HG03060 (cell line): ENCODE results near the gene CAB39L.

ENCODE experiments used
- ATAC-seq: cut with Tn5 transposase; IDR thresholded peaks from one replicate; pipeline ENCODE4 v1.9.1; 2021; ENCODE audit warnings: low read depth, moderate number of reproducible peaks; ENCODE audit not compliant: unreplicated experiment

Gene CAB39L

DNA sequence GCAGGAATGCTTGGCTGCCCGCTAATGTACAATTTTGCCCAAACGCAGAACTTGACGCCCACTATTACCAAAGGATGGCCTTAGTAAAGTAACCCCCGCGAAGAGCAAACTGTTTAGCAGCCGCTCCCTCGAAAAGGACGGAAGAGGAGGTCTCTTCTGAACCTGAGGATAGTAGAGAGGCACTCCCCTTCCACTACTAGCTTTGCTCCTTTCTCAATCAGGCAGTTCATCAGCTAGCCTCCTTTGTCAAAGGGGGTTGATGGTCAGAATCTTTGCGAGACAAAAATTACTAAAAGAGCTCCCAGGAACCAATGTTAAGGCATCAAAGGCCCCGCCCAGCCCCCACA lies 534 bp downstream of the CAB39L start:
- no peak for ATAC-seq

DNA sequence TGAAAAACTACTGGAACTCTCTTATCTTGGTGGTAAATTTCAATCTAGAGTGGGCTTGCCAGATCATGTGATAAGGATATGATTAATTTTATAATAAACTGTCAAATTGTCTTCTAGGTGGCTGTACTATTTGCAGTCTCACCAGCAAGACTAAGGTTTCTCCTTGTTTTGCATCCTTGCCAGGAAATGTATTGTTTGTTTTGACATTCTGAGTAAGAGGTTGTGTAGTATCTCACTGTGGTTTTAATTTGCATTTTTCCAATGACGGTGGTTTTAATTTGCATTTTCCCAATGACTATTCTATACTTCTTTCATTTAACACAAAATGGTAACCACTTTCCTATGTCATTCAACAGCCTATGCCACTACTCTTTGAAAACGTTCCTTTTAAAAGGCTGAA lies 2.0 kb downstream of the CAB39L start:
- no peak for ATAC-seq

DNA sequence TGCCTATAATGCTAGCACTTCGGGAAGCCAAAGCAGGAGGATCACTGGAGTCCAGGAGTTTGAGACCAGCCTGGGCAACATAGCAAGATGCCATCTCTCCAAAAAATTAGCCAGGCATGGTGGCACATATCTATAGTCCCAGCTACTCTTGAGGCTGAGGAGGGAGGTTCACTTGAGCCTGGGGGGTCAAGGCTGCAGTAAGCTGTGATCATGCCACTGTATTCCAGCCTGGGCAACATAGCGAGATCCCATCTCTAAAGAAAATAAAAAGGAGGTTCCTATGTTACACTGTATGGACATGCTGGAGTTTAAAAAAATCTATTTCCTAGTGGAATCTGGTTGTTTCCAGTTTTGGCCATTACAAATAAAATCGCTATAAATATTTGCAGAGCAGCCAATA lies 2.6 kb downstream of the CAB39L start:
- ATAC-seq, result no peak

DNA sequence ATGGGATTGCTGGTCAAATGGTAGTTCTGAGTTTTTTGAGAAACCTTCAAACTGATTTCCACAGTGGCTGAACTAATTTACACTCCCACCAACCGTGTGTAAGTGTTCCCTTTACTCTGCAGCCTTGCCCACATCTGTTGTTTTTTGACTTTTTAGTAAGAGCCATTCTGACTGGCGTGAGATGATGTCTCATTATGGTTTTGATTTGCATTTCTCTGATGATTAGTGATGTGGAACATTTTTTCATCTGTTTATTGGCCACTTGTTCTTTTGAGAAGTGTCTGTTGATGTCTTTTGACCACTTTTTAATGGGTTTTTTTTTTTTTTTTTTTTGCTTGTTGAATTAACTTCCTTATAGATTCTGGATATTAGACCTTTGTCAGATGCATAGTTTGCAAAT lies 4.3 kb downstream of the CAB39L start:
- no peak for ATAC-seq

DNA sequence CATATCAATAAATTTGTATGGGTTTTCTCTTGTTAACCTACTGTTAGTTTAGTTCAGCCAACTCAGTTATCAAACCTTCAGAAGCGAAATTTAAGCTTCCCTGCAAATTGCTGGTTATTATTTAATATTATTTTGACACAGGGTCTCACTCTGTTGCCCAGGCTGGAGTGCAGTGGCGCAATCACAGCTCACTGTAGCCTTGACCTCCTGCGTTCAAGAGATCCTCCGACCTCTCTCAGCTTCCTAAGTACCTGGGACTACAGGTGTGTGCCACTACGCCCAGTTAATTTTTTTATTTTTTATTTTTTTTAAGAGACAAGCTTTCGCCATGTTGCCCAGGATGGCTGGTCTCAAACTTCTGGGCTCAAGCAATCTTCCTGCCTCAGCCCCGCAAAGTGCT lies 6.2 kb downstream of the CAB39L start:
- no peak for ATAC-seq

DNA sequence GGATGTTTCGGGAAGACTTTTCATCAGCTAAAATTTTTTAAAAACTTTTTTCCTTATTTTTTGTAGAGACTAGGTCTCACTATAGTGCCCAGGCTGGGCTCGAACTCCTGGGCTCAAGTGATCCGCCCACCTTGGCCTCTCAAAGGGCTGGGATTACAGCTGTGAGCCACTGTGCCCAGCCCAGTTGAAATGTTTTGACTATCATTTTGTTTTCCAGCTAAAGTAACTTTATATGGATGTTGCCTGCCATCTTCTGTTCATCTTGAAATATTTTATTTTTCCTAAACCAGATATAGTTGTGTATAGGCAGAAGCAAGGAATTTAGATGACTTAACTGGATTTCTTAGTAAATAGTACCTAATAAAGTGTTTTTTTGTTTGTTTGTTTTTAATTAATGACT lies 7.0 kb downstream of the CAB39L start:
- no peak for ATAC-seq

DNA sequence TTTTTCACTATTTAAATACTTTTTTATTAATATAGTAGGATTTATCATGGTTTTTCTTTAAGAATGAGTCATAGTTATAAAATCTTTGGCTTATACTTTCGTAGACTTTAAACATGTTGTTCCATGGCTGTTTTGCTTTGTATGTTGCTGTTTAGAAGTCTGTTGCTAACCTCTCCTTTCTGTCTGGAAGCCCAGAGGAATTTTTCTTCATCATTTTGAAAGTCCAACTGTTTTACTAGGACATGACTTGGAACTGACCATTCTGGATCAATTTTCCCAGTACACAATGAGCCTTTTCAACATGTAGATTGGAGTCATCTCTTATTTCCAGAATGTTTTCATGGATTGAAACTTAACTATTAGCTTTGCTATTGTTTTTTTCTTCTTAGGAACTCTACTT lies 7.9 kb downstream of the CAB39L start:
- no peak for ATAC-seq

DNA sequence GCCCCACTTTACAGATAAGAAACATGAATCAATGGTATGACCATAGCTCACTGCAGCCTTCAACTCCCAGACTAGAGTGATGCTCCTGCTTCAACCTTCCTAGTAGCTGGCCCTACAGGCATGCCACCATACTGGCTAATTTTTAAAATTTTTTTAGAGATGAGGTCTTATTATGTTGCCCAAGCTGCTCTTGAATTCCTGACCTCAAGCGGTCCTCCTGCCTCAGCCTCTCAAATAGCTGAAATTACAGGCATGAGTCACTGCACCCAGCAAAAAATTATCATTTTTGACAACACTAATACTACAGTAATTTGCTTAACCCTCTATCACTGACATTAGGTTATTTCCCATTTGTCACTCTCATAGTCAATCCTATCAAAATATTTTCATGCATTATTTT lies 14.7 kb downstream of the CAB39L start:
- ATAC-seq, result no peak

DNA sequence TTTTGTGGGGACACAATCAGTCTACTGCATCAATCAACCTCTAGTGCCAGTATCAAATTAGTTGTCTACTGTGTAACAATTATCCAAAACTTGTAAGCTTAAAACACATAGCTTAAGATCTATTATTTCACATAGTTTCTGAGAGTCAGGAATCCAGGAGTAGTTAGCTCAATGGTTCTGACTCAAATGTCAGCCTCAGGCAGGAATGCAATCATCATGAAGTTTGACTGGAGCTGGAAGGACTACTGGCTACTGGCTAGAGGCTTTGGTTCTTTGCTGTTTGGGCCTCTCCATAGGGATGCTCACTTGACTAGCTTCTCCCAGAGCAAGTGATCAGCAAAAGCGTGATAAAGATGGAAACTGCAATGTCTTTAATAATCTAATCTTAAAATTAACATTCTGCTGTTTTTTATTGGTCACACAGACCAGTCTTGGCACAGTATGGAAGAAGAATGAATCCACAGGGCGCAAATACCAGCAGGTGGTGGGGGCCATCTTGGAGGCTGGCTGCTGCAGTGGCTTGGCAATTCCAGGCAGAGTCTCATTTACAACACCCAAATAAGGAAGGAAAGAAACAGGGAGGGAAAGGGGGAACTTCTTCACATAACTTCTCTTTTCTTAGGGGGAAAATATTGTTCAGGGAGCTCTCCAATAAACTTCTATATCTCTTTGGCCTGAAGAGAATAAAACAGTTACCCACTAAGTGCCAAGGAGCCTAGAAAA lies 15.7 kb downstream of the CAB39L start:
- no peak for ATAC-seq

DNA sequence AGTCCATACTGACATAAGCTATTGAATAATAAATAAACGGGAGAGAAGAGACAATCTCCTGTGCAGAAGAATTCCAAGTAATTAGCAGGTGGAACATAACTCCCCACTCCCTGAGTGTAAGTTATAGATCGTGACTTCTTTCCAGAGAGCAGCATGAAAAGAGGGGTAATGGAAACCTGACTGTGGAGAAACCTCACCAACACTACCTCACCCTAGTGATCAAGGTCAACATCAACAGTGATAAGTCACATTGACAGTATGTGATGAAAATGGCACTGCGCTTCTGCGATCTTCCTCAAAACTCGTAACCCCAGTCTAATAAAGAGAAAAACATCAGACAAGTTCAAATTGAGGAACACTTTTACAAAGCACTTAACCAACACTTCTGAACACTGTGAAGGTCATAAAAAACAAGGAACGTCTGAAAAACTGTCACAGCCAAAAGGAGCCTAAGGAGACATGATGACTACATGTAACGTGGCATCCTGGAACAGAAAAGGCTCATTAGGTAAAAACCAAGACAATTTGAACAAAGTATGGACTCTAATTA lies 19.8 kb downstream of the CAB39L start:
- ATAC-seq, result no peak

DNA sequence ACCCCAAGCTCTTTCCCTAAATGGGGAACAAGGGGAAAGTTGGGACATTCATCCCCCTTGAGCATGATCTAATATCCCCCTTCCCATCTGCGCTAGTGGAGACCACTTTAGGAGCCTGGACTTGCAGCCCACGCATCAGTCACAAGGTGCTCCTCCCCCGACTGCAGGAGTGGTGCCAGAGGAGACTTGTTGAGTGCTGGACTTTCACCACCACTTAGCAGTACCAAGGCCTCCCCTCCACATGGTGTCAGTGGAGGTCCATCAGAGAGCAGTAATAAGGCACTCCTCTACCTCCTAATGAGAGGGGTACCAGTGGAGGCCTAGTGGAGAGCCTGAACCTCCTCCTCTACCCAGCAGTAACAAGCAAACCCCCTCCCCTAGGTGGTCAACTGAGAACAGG lies 22.5 kb downstream of the CAB39L start:
- no peak for ATAC-seq

DNA sequence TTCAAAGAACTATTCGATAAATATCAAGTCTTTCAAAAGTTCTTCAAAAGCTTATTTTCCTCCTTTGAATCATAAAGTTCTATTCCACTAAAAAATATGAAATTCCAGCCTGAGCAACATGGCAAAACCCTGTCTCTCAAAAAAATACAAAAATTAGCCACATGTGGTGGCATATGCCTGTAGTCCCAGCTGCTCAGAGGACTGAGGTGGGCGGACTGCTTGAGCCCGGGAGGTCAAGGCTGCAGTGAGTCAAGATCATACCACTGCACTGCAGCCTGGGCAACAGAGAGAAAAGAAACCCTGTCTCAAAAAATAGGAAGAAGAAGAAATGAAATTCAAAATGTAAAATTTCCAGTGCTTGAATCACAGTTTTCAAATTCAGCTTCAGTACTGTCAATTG lies 24.6 kb downstream of the CAB39L start:
- ATAC-seq, result no peak

DNA sequence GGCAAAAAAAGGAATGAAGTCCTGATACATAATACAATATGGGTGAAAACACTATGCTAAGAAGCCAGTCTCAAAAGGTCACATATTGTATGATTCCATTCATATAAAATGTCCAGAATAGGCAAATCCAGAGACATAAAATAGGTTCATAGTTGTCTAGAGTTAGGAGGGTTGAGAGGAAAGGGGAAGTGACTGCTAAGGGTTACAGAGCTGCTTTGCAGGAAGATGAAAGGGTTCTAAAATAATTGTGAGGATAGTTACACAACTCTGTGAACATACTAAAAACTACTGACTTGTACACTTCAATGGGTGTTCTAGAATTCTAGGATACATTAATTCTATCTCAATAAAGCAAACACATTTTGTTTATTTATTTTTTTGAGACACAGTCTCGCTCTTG lies 25.7 kb downstream of the CAB39L start:
- no peak for ATAC-seq

DNA sequence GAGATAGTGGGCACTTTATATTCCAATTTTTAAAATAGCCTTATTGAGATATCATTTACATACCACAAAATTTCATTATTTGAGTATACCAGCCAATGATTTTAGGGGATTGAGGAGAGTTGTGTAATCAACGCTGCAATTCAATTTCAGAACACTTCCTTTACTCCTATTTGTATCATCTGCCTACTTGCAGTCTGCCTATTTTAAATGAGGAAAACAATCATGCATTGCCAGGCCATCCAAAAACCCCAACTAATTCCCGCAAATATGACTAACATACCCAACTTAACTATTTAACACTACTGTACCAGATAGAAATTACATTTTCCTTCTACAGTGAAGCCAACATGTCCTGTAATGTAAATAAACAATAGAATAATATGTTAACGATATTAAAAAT lies 26.7 kb downstream of the CAB39L start:
- no peak for ATAC-seq

DNA sequence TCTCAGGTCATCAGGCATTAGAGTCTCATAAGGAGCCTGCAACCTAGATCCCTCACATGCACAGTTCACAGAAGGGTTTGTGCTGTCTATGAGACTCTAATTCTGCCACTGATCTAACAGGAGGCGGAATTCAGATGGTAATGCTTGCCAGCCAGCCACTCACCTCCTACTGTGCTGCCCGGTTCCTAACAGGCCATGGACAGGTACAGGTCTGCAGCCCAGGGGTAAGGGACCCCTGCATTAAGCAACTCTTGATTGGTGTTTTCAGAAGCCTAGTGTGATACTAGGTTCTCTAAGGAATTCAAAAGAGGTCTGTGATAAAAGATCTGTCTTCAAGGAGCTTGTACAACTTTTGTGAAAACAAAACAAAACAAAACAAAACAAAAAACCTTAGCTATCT lies 31.1 kb downstream of the CAB39L start:
- ATAC-seq, result no peak

DNA sequence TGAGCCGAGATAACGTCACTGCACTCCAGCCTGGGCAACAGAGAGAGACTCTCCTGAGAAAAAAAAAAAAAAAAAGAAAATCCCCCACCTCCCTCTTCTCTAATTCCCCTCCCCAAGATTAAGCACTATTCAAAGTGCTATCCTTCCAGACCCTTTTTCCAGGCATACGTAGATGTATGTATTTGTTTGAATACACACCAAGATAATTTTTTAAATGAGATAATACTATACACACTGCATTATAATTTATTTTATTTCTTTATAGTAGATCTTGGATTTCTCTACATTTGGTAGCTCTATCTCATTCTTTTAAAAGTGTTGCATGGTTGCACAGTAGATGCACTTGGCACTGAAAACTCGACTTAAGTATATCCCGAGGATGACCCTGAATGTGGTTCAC lies 32.5 kb downstream of the CAB39L start:
- ATAC-seq, result no peak

DNA sequence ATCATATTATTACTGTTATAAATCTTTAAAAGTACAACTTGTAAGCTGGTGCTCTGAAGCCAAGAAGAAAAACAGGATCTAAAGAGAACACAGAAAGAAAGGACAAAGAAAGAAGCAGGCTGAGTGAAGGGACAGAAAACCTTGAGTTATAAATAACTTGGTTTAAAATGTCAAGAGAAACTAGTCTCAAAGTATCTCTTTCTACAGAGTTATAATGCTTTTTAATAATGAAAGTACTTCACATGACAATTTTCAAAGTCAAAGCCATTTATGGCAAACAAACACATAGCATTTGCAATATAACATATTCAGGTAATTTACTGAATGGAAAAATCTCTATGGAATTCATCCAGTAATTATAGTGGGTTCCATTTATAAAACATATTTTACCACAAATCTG lies 33.4 kb downstream of the CAB39L start:
- ATAC-seq, result no peak

DNA sequence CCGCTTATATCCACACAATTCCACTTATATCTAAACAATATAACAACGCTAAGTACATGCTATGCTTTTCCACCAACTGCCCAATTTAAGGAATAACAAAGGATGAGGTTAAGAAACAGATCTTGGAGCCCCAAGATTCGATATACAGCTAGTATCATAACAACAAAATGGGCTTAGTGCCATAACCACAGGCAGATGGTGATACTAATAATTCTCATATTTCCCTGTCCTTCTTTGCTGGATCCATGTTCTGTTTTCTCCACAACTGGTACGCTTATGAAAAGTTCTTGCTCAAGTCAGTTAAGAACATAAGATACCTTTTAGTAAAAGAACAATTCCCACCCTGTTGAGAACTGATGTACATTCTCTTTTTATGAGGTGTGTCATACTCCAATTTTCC lies 33.9 kb downstream of the CAB39L start:
- ATAC-seq, result no peak

DNA sequence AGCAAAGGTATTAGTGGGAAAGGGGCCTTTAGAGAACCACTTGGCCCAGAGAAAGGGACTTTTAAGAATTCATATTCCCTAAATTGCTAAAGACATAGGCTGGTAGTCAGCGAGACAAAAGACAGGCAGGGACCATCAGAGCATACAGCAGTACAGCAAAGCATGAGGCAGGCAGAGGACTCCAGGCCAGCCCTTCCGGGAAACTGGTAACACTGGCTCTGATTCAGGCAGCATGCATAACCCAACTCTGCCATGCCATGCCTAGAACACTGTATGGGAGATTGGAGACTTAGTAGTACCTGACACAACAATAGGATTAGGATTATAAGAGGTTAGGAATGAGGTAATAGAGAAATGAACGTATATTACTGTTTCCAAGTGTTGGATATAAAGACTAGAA lies 34.9 kb downstream of the CAB39L start:
- ATAC-seq, result no peak

DNA sequence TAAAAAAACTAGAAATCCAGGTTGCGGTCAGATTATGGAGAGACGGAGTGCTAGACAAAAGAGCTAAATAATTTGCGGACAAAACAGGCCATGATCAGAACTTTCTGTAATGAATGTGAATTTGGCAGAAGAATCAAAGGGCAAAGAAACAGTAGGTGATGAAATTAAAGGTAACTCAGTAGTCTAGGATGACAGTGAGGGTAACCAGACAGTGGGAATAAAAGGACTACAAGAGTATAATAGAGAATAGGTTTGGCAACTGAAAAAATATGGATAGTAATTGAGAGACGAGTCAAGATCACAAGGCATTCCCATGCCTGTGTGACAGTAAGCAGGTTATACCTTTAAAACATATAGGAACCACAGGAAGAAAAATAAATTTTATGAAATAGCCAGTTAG lies 35.9 kb downstream of the CAB39L start:
- ATAC-seq, result no peak

DNA sequence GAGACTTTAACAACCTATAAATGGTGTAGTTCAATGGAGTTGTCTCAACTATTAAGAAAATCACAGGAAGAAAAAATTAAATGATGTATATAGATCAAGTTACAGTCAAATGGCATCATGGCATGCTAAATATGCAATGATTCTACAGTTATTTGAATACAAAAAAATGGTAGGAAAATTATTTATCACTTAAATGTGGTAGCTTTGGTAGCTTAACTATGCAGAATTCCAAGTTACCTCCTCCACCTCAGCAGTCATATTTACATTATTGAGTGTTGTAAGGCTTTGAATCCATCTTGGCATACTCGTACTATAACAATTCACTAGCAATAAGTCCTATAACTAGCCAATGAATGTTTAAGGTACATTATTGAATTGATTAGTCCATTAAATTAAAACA lies 36.8 kb downstream of the CAB39L start:
- ATAC-seq, result no peak

DNA sequence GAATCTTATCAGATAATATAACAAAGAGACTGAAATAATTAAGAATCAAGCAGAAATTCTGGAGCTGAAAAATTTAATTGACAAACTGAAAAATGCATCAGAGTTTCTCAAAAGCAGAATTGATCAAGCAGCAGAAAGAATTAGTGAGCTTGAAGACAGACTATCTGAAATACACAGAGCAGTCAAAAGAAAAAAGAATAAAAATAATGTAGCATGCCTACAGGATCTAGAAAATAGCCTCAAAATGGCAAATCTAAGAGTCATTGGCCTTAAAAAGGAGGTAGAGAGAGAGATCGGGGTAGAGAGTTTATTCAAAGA lies 39.2 kb downstream of the CAB39L start:
- ATAC-seq, result no peak
